ENCODE results near the gene OSBPL3. TPM values are rescaled to one million over a fixed set of nuclear protein-coding genes. Genes with fewer than 3 reads are reported as not detected.

Gene OSBPL3
- polyA plus RNA-seq, 3 donors = 2.6 to 9.2 (median 3.7) TPM

GRCh38 chr7:25012254-25012653 lies 32.3 kb upstream of the OSBPL3 start:
- H4K20me1 ChIP-seq (ENCODE audit: insufficient read depth, low read length) = no peaks in the 10 kb centered on the region
- peaks cover 0 to 4% of the 10 kb centered on the region in 2 donors for H3K9me3 ChIP-seq (replicated peaks in 1 of 2; ENCODE audit: control insufficient read depth in 1 of 2, insufficient read depth in 1 of 2, low read length in 2 of 2)
- H3K36me3 ChIP-seq (replicated peaks in 1 of 2; ENCODE audit: control insufficient read depth in 1 of 2, insufficient read depth in 2 of 2, low read length in 2 of 2) = no peaks in the 10 kb centered on the region
- DNase-seq = no peak
- no peaks in the 10 kb centered on the region for H3K27me3 ChIP-seq (ENCODE audit: control insufficient read depth in 2 of 2, insufficient read depth in 2 of 2, low read length in 2 of 2)
- Mint-ChIP-seq H3K27ac (no peak overlapping the region), H3K36me3 (no peaks in the 10 kb centered on the region), H3K27me3 (ENCODE audit: low read depth in 3 of 3) (peaks cover 0 to 4% (median 1%) of the 10 kb centered on the region in 3 donors), H3K9me3 (peaks cover 0 to 10% (median 7%) of the 10 kb centered on the region in 7 donors), H3K4me3 (no peak overlapping the region), H3K4me1 (no peaks in the 10 kb centered on the region)
- H3K9ac ChIP-seq (ENCODE audit: insufficient read depth, low read length, poor library complexity, severe bottlenecking) = no peak overlapping the region
- H3K79me2 ChIP-seq (ENCODE audit: insufficient read depth, low read length) = no peaks in the 10 kb centered on the region
- no peaks in the 10 kb centered on the region for H3K4me1 ChIP-seq (ENCODE audit: control insufficient read depth in 1 of 2, insufficient read depth in 2 of 2, low read length in 2 of 2)
- intact Hi-C loops (cut with micrococcal nuclease) = no loop called here
- no peak overlapping the region for H3K4me3 ChIP-seq (replicated peaks in 1 of 3; ENCODE audit: low read depth in 2 of 3, low read length in 3 of 3)
- H3K4me2 ChIP-seq (replicated peaks; ENCODE audit: extremely low read depth, low read length, poor library complexity, severe bottlenecking) = no peak overlapping the region
- no peak for TF ChIP-seq CTCF (IDR thresholded peaks at IDR 0.05)
- no peak overlapping the region for H2AFZ ChIP-seq (ENCODE audit: insufficient read depth, low read depth, low read length, poor library complexity, severe bottlenecking)
- no peak overlapping the region for H3K27ac ChIP-seq (ENCODE audit: low read depth in 1 of 2, low read length in 2 of 2)

GRCh38 chr7:25009257-25009656 lies 29.3 kb upstream of the OSBPL3 start:
- H3K36me3 Mint-ChIP-seq = no peaks in the 10 kb centered on the region
- Histone ChIP-seq H3K36me3 (replicated peaks in 1 of 2; ENCODE audit: control insufficient read depth in 1 of 2, insufficient read depth in 2 of 2, low read length in 2 of 2) (no peaks in the 10 kb centered on the region), H2AFZ (ENCODE audit: insufficient read depth, low read depth, low read length, poor library complexity, severe bottlenecking) (no peak overlapping the region)

More at GRCh38 chr7:25009257-25009656, 29.3 kb upstream of the OSBPL3 start:
- H3K4me3 ChIP-seq (replicated peaks in 1 of 3; ENCODE audit: low read depth in 2 of 3, low read length in 3 of 3) = no peak overlapping the region
- no peak overlapping the region for H3K9ac ChIP-seq (ENCODE audit: insufficient read depth, low read length, poor library complexity, severe bottlenecking)
- H3K4me1 Mint-ChIP-seq = no peaks in the 10 kb centered on the region
- H3K27me3 ChIP-seq (ENCODE audit: control insufficient read depth in 2 of 2, insufficient read depth in 2 of 2, low read length in 2 of 2) = no peaks in the 10 kb centered on the region
- H4K20me1 ChIP-seq (ENCODE audit: insufficient read depth, low read length) = no peaks in the 10 kb centered on the region
- no peak overlapping the region for H3K27ac ChIP-seq (ENCODE audit: low read depth in 1 of 2, low read length in 2 of 2)
- no peaks in the 10 kb centered on the region for H3K79me2 ChIP-seq (ENCODE audit: insufficient read depth, low read length)
- no peak for TF ChIP-seq CTCF (IDR thresholded peaks at IDR 0.05)
- H3K27ac Mint-ChIP-seq = no peak overlapping the region
- intact Hi-C loops (cut with micrococcal nuclease) = no loop called here
- peaks cover 0 to 2% (median 1%) of the 10 kb centered on the region in 3 donors for H3K27me3 Mint-ChIP-seq (ENCODE audit: low read depth in 3 of 3)
- DNase-seq = no peak
- H3K4me2 ChIP-seq (replicated peaks; ENCODE audit: extremely low read depth, low read length, poor library complexity, severe bottlenecking) = no peak overlapping the region
- 82% methylated on average over 1 of the region's 5 CpGs for WGBS (ENCODE audit: insufficient coverage)
- H3K4me1 ChIP-seq (ENCODE audit: control insufficient read depth in 1 of 2, insufficient read depth in 2 of 2, low read length in 2 of 2) = no peaks in the 10 kb centered on the region
- peaks cover 0 to 9% (median 3%) of the 10 kb centered on the region in 7 donors for H3K9me3 Mint-ChIP-seq
- H3K4me3 Mint-ChIP-seq = no peak overlapping the region
- peaks cover 0 to 4% of the 10 kb centered on the region in 2 donors for H3K9me3 ChIP-seq (replicated peaks in 1 of 2; ENCODE audit: control insufficient read depth in 1 of 2, insufficient read depth in 1 of 2, low read length in 2 of 2)
